ENCODE measurements around the gene CDC25C. TPM values are rescaled to one million over a fixed set of nuclear protein-coding genes. Genes with fewer than 3 reads are reported as not detected.

Gene CDC25C
- total and polyA plus RNA-seq, 9 of the 15 experiments (the other 6 are each of a cell fraction or from before 2014, with no cell fraction given) = 19.1 to 63.7 (median 31.9) TPM

- TF ChIP-seq MBD1 (CRISPR knock-in tag; IDR thresholded peaks at IDR 0.05) (no peak), CBX2 (IDR thresholded peaks at IDR 0.05; ENCODE audit: insufficient read depth, low read length, poor library complexity, severe bottlenecking) (no peak), SMAD4 (CRISPR knock-in tag; conservative IDR thresholded peaks at IDR 0.05) (peak; percentile 38; the same call in 1 of the 2 replicates), ZBED1 (IDR thresholded peaks at IDR 0.05) (no peak), ARHGAP35 (IDR thresholded peaks at IDR 0.05; ENCODE audit: partially characterized antibody) (no peak), ZNF197 (CRISPR knock-in tag; IDR thresholded peaks at IDR 0.05; ENCODE audit: low read depth) (no peak), RHOXF2B (CRISPR knock-in tag; conservative IDR thresholded peaks at IDR 0.05) (no peak), ARNT (IDR thresholded peaks at IDR 0.05) (peak; percentile 24 to 79; a peak in 2 of 4 replicates), PURB (CRISPR knock-in tag; IDR thresholded peaks at IDR 0.05; ENCODE audit: low read depth) (no peak), EWSR1 (IDR thresholded peaks at IDR 0.05; ENCODE audit: borderline replicate concordance, low read depth, partially characterized antibody) (no peak), ARID3B (CRISPR knock-in tag; IDR thresholded peaks at IDR 0.05; ENCODE audit: borderline replicate concordance) (no peak), HNRNPH1 (optimal IDR thresholded peaks at IDR 0.05; ENCODE audit: low read depth, low read length) (no peak), FOXK2 (conservative IDR thresholded peaks at IDR 0.05 in 1 of 2, IDR thresholded peaks at IDR 0.05 in 1 of 2; ENCODE audit: low read depth in 2 of 2) (no peak), FOSL1 (tag; conservative IDR thresholded peaks at IDR 0.05) (peak; percentile 69), ZFP30 (CRISPR knock-in tag; IDR thresholded peaks at IDR 0.05; ENCODE audit: borderline replicate concordance) (no peak), KAT8 (IDR thresholded peaks at IDR 0.05; ENCODE audit: low read depth) (no peak), MCM3 (IDR thresholded peaks at IDR 0.05) (no peak), SRSF1 (IDR thresholded peaks at IDR 0.05; ENCODE audit: low read depth, low read length) (no peak), ZNF644 (tag; IDR thresholded peaks at IDR 0.05; ENCODE audit: low read depth) (no peak)
- TF ChIP-seq, protein P1, sequence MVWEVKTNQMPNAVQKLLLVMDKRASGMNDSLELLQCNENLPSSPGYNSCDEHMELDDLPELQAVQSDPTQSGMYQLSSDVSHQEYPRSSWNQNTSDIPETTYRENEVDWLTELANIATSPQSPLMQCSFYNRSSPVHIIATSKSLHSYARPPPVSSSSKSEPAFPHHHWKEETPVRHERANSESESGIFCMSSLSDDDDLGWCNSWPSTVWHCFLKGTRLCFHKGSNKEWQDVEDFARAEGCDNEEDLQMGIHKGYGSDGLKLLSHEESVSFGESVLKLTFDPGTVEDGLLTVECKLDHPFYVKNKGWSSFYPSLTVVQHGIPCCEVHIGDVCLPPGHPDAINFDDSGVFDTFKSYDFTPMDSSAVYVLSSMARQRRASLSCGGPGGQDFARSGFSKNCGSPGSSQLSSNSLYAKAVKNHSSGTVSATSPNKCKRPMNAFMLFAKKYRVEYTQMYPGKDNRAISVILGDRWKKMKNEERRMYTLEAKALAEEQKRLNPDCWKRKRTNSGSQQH (CRISPR knock-in tag; IDR thresholded peaks at IDR 0.05) = no peak
These were observed 5.5 kb upstream of the CDC25C start (continued) for GRCh38 chr5:138336952-138337684.

Data from K562 (cell line).